Esophagus squamous epithelium (tissue), 4 donors: ENCODE data around the gene GALNS.

Source experiments
- POLR2A ChIP-seq, 4 donors: fragments of 450-650 bp; IDR thresholded peaks; one replicate each; pipeline ENCODE4 v1.6.1; 2017; ENCODE audit warnings: antibody characterized with exemption in 4 of 4, mild to moderate bottlenecking in 4 of 4, moderate library complexity in 3 of 4
- TF ChIP-seq, protein P1 (sequence below), 6 experiments: fragments of 450-650 bp in 4 of 6; fragments of 200-600 bp in 2 of 6; sonication (generic) in 2 of 6; IDR thresholded peaks; one replicate each; pipeline ENCODE4 v1.5.1; 2016 to 2019; ENCODE audit warnings: antibody characterized with exemption in 6 of 6, mild to moderate bottlenecking in 4 of 6, moderate library complexity in 4 of 6

GRCh38 chr16:88792078-88792550, 64.6 kb downstream of the GALNS start:
- TF ChIP-seq, protein P1, sequence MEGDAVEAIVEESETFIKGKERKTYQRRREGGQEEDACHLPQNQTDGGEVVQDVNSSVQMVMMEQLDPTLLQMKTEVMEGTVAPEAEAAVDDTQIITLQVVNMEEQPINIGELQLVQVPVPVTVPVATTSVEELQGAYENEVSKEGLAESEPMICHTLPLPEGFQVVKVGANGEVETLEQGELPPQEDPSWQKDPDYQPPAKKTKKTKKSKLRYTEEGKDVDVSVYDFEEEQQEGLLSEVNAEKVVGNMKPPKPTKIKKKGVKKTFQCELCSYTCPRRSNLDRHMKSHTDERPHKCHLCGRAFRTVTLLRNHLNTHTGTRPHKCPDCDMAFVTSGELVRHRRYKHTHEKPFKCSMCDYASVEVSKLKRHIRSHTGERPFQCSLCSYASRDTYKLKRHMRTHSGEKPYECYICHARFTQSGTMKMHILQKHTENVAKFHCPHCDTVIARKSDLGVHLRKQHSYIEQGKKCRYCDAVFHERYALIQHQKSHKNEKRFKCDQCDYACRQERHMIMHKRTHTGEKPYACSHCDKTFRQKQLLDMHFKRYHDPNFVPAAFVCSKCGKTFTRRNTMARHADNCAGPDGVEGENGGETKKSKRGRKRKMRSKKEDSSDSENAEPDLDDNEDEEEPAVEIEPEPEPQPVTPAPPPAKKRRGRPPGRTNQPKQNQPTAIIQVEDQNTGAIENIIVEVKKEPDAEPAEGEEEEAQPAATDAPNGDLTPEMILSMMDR (IDR thresholded peaks at IDR 0.05) = no peak
- no peak for TF ChIP-seq POLR2A (IDR thresholded peaks at IDR 0.05)
